Measurements from ENCODE around the gene CA12.

CA12 gene

DNA sequence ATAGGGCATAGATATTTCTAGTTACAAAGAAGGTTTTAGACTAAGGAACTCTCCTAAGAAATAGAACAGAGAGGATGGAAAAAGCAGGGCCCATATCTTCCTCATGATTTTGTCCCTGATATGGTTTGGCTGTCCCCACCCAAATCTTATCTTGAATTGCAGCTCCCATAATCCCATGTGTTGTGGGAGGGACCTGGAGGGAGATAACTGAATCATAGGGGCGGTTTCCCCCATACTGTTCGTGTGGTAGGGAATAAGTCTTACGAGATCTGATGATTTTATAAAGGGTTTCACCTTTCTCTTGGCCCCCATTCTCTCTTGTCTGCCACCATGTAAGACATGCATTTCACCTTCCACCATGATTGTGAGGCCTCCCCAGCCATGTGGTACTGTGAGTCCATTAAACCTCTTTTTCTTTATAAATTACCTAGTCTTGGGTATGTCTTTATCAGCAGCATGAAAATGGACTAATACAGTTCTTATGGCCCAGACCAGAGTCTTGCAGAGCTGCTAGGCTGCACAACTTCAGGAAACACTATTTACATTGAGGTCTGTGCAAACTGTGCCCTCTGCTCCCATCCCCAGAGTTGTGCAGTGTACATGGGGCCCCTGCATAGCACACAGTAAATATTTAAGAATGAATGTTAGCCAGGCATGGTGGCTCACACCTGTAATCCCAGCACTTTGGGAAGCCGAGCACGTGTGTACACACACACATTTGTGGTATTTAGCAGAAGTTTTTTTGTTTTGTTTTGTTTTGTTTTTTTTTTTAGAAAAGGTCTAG is 20.3 kb upstream of the CA12 start:
- no peak for DNase-seq

DNA sequence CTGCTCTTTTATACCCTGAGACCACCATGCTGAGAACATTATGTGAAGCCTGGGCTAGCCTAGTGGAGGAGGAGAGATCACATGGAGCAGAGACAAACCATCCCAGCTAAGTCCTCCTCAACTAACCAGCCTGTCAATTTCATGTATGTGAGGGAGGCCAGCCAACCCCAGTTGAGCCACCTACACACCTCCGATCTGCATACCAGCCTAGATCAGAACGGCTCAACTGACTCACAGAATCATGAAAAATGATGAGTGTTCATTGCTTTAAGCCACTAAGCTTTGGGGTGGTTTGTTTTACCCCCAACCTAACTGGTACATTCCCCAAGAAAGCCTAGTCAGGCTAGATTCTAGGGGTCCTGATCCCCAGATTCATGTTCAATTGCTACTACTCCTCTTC is 19.4 kb upstream of the CA12 start:
- no peak for DNase-seq

DNA sequence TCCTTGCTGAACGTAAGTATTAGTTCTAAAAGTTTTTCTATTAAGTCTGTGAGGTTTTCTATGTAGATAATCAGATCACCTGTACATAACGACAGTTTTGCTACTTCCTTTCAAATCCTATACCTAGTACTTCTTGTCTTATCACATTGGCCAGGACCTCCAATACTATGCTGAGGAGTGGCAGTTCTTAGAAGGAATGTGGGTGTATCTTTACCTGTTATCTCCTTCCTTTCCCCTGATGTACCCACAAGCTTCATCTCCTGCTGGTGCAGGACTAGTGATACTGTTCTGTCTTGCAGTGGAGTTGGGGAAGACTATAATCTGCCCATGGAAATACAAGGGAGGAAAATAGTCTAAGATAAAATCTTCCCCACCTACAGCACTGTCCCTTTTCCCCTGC is 16.8 kb upstream of the CA12 start:
- DNase-seq = no peak

DNA sequence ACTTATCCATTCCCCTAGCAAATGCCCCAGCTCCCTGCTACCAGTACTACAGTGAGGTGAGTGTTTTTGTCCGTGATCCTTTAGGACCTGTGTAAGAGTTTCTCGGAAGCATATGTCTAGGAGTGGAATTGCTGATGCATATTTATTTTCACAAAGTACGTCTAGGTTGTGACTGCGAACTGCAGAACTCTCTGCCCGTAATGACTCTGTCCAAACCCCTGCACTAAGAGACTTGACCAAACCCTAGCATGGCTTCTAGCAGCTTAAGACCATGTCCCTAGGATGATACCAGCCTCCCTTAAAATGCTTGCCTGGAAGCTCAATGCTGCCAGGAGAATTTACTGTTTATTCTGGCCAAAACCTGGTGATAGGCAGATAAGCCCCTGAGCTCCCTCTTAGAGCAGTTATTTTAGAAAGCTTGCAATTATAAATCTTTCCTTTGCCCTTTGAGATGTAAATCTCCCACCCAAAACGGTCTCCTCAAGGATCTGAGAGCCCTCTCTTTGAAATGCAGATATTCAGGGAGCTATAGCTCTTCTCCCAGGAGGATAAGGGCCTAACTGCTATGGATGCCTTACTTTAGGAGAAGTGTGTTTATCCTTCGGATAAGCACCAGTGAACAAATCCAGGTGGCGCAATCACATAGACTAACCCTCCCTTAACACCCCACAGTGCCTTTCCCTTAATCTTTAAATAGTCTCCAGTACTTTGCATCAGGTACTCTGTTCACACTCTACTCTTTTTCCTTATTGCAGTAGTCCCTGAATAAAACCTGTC is 14.7 kb upstream of the CA12 start:
- no peak for DNase-seq

DNA sequence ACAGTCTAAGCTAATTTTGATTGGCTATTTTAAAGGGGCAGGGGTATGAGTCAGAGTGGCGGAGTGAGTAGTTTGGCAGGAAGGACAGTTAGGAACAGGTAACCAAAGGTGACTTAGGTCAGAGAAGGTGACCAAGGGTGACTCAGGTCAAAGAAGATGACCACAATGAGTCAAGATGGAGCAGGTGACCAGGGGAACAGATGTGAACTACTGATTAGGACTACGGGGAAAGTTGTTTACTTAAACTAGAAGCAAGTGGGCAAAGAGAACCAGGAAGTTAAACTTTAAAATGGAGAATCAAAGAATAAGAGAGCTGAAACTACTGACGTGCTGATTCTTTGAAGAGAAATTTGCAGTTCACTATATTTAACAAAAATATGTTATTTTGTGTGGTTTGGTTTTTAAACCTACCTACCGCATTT is 14.1 kb upstream of the CA12 start:
- no peak for DNase-seq

DNA sequence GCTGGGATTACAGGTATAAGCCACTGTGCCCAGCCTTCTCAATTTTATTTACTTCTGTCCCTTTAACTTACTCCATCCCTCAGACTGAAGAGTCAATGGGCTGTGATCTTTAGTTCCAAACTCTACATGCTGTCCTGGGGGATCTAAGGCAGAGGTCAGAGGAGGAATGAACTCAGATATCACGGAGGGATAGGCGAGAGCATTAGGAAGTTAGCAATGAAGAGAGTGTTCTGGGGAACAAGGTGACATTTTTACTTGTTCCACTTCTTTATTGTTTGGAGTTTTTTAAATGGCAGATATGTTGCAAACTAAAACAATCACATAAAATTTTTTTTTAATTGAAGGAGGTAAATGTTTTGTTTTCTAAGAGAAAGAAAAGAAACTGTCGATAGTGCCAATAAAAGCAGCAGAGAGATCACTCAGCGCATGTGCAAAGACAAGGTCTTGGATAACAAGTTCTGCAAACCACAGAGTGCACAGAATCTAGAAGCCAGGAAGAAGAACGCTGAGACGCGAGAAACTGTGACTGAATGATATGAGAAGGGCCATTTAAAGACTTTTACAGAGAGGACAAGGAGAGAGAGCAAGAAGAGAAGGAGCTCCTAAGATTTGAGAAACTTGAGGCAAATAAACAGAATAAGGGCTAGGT is 10.8 kb upstream of the CA12 start:
- no peak for DNase-seq

DNA sequence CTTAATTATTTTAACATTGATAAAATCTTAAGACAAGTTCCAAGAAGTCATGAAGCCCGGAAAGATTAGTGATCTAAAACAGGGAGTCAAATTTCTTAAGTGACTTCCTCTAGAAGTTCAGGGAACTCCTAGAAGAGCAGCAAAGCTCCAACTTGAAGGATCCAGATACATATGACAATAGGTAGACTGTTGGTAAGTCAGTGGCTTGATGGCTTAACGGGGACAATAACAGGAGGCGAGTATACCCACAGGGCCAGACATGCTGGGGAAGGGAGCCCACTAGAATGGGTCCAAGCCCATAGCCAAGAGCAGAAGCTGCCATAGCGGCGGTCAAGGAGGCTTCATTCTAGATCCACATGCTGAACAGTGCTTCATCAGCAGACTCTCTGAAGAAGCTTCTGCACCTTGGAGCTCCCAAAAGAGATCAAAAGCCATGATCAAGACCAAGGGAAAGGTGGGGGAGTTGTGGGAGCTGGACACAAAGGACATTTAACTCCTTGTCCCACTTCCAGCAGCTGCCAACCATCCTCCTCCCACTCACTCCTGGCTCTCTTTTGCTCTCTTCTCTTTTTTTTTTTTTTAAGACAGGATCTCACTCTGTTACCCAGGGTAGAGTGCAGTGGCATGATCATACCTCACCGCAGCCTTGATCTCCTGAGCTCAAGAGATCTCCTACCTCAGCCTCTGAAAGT is 10.2 kb upstream of the CA12 start:
- DNase-seq = no peak

DNA sequence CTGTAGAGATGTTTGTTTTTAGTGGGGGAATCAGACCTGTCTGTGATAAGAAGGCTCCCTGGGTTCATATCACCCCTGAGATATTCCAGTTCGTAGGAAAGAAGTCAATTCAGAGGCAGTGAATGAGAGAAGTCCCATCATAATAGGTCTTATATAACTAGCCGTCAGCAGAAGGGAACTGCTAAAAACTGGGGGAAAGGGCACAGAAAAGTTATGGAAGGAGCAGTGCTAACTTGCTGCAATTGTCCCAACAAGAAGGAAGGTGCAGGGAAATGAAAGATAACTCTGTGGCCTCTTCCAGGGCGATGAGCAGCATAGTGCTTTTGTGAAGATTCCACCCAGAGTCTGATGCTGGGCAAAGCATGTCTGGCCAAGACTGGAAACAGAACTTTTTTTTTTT is 9.0 kb upstream of the CA12 start:
- no peak for DNase-seq

DNA sequence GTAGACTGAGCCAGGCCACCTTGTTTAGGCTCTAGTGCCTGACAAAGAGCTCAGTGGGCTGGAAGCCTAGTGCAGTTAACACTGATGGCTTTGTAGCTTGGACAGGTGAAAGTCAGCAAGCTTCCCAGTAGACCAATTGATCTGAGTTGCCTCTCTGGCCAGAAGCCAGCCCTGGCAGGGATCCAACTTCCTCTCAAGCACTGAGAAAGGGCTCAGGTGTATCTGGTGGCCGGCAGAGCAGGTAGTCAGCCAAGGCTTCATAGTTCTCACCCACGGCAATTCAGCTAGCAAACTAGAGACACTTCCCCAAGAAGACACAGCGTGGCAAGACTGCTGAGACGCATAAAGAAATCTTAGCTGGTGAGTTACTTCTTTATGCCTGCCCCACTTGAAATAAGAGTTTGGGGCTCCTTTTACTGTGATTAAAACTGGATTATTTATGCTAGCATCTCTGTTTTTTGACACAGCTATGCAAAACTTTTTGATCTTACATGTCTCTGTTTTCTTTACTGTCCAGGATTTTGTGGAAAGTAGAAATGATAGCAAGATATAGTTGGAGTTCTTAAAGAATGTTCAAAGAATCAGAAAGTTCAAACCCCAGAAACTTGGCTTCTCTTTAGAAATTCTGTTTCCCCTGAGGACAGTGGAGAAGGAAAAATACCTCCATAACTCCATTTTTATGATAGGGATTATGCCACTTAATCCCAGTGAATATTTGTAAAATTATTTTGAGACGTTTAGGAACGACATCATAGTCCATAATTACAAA is 8.4 kb upstream of the CA12 start:
- DNase-seq = no peak

DNA sequence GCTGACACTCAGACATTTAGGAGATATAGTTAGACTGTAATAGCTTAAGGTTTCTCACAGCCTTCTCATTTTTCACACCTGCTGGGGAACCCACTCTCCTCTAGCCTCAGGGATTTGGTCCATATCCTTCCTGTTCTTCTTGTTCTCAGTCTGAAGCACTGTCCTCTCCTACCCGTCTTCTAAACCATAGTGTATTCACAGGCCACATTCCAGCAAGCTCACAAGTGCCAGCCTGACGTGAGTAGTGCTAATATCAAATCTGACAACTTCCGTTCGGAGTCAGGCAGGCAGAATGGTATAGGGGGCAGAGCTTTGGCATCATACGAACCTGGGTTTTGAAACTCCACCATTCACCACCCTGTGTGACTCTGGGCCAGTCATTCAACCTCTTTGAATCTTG is 6.9 kb upstream of the CA12 start:
- no peak for DNase-seq

DNA sequence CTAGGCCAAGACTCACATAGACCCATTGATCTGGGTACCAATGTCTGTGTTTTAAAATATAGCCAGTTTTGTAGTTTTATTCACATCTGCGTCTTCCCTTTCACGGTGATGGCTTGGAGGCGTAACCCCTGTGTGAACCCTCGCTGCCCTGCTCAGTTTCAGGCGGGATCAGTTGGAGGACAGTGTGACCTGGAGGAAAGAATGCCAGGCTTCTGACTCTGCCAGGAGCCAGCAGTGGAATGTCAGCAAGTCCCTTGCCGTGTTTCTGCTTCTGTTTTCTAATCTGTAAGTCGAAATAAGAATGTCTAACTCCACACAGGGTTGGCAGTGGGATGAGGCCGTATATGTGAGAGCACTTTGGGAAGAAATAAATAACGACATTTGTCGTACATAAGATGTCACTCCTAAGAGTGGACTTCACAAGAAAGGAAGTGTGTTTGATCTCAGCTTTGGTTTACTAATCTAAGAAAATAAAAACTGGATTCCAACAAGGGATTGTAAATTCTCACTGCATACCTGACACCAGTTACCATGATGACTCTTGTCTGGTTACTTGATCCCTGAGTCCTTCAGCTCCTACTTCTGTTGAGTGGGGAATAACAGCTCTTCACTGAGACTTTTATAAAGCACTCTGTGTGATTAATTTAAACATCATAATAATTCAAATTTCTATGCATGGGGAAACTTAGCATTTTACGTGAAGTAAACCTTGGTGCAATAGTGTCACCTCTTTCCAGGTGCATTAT is 6.3 kb upstream of the CA12 start:
- DNase-seq = no peak

DNA sequence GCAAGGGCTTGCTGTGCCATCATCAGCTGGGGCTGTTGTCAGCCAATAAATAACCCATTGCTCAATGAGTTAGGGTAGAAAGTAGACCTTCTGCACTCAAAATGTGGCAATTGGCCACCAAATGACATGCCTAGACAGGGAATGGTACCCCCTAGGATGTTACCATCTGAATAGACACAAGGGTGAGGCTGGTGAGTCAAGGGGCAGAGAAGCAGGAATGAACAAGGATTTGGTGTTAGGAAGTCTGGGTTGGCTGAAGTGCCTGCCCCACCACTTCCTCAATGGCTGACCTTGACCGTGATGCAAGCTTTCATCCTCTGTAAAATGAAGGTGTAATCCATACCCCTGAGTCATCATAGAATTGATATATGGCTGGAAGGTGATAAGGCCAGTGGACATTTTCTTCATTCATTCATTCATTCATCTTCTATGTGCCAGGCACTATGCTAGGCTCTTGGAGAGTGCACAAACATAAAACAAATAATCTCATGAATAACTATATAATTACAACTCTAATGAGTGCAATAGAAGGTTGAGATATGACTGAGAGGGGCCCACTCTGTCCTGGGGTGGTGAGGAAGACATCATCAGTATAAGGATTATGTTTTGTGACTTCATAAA is 4.4 kb upstream of the CA12 start:
- DNase-seq = no peak

DNA sequence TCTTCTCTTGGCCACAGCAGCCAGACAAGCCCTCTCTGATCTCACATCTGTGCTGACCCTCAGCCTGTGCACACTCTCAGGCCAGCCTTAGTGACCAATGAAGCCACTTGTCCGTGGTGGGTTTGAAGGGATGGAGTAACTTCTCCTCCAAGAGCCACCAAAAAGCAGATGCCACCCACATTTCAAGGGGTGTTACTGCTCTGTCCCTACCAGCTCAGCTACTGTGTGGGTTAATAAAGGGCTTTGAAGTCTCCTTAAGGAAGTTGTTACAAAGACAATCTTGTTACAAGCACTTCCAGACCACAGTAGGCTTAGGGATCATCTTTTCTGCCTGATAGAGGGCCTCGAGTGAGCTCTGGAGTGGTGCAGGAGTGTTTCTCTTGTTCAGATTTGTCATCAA is 3.3 kb upstream of the CA12 start:
- no peak for DNase-seq

DNA sequence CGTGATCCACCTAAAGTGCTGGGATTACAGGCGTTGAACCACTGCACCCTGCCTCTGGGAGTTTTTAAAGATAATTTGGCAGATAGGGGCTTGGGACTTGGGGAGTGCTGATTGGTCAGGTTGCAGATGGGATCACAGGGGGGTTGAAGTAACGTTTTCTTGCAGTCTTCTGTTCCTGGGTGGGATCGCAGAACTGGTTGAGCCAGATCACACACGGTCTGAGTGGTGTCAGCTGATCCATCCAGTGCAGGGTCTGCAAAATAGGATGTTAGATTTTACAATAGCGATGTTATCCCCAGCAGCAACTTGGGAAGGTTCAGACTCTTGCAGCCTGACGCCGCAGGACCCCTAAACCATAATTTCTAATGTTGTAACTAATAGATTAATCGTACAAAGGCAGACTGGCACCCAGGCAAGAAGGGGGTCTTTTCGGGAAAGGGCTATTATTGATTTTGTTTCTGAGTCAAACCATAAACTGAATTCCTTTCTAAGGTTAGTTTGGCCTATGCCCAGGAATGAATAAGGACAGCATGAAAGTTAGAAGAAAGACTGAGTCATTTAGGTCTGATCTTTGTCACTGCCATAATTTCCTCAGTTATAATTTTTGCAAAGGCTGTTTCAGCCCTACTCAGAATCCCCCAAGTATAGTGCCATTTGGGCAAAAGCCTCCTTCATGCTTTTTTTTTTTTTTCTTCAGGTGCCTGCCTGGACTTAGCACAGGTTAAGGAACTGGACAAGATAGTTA is 1.5 kb upstream of the CA12 start:
- no peak for DNase-seq

DNA sequence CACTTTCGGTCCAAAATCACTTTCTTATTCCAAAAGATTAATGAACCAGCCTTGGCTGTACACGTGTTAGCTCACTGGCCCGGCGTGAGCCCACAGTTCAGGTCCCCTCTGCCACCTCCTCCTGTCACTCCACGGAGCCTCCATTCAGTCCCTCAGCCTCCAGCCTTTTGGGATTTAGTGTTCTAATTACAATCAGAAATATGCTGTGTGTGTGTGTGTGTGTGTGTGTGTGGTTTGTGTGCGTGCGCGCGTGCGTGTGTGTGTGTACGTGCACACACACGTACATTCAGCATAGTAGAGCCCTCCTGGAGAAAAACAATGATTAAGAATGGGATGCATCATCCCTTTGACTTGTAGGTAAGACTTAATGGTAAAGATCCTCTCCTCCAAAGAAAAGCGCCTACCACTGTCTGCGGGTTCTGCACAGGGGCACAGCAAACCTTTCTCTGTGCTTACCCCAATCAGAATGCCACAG is 801 bp downstream of the CA12 start:
- DNase-seq = no peak

DNA sequence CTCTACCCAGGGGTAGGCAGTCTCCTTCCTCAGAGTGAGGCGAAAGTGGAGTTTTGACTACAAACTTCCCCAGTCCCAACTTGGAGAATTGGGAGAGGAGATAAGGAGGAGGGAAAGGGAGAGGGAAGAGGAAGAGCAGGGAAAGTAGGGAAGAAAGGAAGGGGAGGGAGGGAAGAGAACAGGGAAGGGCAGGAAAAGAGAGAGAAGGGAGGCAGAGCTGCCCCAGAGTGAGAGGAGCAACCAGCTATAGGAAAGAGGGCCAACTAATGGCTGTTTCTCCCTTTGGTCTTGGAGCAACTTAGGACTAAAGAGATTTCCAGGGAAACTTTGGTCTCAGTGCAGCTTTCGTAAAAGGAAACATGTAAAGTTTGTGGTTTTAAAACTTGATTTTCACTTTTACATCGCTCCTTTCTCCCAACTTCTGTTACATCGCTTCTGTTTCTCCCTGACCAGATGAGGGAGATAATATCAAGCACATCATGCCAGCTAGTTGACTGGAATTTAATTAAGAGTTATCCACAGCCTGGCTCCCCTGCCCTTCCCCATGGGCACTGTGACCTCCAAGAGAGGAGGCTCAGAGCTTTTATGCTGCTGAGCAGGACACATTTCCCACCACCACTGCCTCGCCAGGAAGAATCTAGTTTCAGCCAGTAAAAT is 1.4 kb downstream of the CA12 start:
- DNase-seq = no peak

DNA sequence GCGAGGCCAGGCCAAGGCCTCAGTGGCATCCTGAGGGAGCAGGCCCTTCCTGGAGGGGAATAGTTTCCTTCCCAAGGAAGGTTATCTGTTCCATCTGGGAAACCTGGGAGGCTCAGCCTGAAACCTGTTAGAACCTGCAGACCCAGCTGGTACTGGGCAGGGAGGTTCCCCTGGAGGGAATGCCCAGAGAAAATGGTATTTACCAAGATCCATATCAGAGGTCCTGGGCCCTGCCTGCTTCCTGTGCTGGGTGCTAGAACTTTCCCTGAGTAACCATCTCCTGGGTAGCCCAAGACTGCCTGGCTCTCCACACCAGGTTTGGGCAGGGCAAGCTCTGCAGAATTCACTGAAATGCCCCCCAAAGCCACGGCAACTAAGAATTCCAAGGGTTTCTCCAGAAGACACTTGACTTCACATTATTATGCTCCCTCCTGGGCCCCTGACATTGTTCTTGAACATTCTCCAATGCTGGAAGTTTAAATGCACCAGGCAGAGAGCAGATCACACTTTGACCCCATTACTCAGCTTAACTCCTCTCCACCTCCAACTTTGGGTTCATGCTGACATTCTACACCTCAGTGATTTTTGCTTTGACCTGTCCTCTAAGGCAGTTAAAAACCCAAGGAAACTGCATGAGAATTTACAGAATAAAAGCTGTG is 2.0 kb downstream of the CA12 start:
- no peak for DNase-seq

DNA sequence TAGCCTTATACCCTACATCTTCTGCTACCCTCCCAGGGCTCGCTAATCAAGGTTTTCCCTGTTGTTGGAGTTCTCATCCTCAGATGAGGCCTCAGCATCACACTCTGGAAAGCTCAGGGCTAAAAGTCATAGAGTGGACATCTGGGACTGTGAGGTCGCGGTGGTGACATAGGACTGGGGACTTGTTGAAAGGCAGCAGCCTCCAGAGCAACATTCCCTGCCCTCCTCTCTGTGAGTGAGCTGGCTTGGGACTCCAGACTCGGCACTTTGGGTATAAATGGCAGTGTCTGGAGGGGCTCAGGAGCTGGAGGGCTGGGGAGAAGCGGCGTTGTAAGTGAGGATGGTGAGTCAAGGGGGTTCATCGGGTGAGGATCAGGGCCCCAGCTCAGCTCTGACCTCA is 2.7 kb downstream of the CA12 start:
- DNase-seq = no peak
